GM12873 (cell line): ENCODE results near the gene ANO2.

ENCODE experiments used
- TF ChIP-seq, protein P1 (sequence below): IDR thresholded peaks from 2 replicates; pipeline ENCODE4 v1.5.1; 2012; ENCODE audit warnings: low read depth, mild to moderate bottlenecking, moderate library complexity, low read length, control low read depth; ENCODE audit not compliant: insufficient read depth; ENCODE audit errors: missing control alignments

Gene ANO2

GRCh38 chr12:5665615-5666014 lies 279.4 kb downstream of the ANO2 start:
- TF ChIP-seq, protein P1, sequence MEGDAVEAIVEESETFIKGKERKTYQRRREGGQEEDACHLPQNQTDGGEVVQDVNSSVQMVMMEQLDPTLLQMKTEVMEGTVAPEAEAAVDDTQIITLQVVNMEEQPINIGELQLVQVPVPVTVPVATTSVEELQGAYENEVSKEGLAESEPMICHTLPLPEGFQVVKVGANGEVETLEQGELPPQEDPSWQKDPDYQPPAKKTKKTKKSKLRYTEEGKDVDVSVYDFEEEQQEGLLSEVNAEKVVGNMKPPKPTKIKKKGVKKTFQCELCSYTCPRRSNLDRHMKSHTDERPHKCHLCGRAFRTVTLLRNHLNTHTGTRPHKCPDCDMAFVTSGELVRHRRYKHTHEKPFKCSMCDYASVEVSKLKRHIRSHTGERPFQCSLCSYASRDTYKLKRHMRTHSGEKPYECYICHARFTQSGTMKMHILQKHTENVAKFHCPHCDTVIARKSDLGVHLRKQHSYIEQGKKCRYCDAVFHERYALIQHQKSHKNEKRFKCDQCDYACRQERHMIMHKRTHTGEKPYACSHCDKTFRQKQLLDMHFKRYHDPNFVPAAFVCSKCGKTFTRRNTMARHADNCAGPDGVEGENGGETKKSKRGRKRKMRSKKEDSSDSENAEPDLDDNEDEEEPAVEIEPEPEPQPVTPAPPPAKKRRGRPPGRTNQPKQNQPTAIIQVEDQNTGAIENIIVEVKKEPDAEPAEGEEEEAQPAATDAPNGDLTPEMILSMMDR = no peak

- TF ChIP-seq, protein P1 = no peak
Observed at GRCh38 chr12:5661811-5662210, 283.2 kb downstream of the ANO2 start.

DNA sequence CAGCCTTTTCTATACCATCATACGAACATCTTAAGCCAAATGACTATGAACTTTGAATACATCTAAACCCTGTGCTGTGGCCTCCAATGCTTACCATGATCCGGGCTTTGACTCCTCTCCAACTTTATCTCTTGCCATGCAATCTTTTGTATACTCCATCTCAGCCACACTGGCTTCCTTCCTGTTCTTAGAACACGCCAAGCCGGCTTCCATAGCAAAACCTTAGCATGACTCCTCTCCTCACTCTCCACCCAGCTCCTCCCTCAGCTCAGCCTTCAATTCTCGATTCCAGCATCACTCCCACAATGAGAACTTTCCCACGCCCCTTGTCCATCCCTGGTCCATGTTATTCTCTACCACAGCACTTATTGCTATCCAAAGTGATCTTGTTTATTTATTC lies 284.8 kb downstream of the ANO2 start:
- TF ChIP-seq, protein P1 = no peak

- TF ChIP-seq, protein P1 = no peak
Observed at GRCh38 chr12:5656836-5657235, 288.2 kb downstream of the ANO2 start.

GRCh38 chr12:5655120-5655519 lies 289.9 kb downstream of the ANO2 start:
- TF ChIP-seq, protein P1 = no peak

DNA sequence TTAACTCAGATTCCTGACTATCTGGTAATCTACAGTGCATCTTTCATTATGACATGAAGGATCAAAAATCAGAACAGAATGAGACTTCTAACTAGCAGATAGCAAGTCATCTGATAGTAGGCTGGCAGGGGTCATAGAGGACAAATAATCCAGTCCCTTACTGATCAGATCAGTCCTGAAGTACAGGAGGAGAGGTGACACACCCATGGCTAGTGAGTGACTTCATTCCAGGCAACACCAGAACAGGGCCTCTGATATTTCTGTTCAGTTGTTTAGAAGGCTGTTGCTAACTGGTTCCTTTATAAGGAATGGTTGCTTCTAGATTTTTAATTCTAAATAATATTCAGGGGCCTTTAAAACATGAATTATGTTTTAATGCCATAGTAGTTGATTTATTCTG lies 291.0 kb downstream of the ANO2 start:
- TF ChIP-seq, protein P1 = no peak

- TF ChIP-seq, protein P1 = no peak
Observed at GRCh38 chr12:5650829-5651461, 294.1 kb downstream of the ANO2 start.
